Fibroblast of villous mesenchyme (primary cell): ENCODE data around the gene SETSIP. TPM values are rescaled to one million over a fixed set of nuclear protein-coding genes. Genes with fewer than 3 reads are reported as not detected.
A peak's percentile ranks its signal among the peaks of the same experiment; 100 is the strongest.

Experiments
- DNase-seq: peaks from one replicate; pipeline ENCODE4 v3.0.0-alpha.2; 2010; ENCODE audit warnings: low read depth
- H3K4me3 ChIP-seq: 2 replicates; pipeline ENCODE4 v1.5.1; 2011; ENCODE audit warnings: low read depth, mild to moderate bottlenecking, low read length
- total RNA-seq: library from RNA; depleted of rRNA; stranded (reverse); fragments of >200 nt; gene quantifications from 2 replicates; pipeline ENCODE4 v1.2.3, GENCODE V29; 2012
- TF ChIP-seq, protein P1 (sequence below): IDR thresholded peaks from 2 replicates; pipeline ENCODE4 v1.5.1; 2012; ENCODE audit warnings: low read depth, mild to moderate bottlenecking, low read length; ENCODE audit not compliant: insufficient read depth

SETSIP gene
- total RNA-seq, 1 donor: 0.43 TPM

DNA sequence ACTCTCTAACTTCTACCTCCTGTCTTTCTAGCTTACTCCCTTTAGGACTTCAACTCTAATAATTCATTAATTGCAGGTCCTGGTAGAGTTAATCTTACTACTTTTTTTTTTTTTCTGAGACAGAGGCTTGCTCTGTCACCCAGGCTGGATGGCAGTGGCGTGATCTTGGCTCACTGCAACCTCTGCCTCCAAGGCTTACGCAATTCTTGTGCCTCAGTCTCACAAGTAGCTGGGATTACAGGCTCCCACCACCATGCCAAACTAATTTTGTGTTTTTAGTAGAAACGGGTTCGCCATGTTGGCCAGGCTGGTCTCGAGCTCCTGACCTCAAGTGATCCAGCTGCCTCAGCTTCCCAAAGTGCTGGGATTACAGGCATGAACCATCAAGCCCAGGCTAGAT is 20.7 kb upstream of the SETSIP start:
- H3K4me3 ChIP-seq: no peak overlapping the region
- TF ChIP-seq, protein P1, sequence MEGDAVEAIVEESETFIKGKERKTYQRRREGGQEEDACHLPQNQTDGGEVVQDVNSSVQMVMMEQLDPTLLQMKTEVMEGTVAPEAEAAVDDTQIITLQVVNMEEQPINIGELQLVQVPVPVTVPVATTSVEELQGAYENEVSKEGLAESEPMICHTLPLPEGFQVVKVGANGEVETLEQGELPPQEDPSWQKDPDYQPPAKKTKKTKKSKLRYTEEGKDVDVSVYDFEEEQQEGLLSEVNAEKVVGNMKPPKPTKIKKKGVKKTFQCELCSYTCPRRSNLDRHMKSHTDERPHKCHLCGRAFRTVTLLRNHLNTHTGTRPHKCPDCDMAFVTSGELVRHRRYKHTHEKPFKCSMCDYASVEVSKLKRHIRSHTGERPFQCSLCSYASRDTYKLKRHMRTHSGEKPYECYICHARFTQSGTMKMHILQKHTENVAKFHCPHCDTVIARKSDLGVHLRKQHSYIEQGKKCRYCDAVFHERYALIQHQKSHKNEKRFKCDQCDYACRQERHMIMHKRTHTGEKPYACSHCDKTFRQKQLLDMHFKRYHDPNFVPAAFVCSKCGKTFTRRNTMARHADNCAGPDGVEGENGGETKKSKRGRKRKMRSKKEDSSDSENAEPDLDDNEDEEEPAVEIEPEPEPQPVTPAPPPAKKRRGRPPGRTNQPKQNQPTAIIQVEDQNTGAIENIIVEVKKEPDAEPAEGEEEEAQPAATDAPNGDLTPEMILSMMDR: no peak
- no peak for DNase-seq

DNA sequence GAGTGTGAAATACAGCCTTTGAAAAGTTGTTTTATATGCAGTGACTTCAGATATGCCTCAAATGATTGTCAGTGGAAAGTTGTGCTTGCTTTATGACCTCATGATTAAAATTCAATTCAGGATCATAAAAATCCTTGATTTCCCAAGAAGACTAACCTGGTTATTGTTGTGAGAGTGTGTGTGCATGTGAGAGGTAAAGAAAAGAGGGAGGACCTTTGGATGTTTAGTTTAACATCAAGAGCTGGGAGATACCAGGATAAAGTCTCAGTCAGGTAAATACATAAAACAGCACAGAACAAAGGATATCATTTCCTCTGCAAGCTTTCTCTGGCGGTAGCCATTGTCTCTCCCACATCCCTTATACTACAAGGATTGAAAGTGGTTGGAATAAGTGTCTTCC is 19.4 kb upstream of the SETSIP start:
- no peak for DNase-seq
- no peak overlapping the region for H3K4me3 ChIP-seq
- TF ChIP-seq, protein P1: no peak

DNA sequence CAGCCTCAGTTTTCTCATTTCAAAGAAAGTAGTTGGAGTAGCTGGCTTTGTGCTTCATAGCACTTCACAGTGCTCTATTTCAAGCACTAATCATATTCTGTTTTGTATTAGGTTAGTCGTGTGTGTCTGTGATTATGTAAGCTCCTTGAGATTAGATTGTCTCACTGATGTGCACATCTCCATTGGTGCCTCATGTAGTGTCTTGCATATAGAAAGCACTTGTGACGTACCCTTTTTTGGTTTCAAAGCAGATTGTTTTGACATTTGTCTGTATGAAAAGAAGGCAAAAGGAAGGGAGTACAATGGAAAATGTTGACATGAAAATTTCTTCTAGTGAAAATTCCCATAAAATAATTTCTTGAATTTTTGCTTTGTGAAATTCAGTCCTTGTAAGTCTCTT is 18.9 kb upstream of the SETSIP start:
- TF ChIP-seq, protein P1: no peak
- no peak overlapping the region for H3K4me3 ChIP-seq
- no peak for DNase-seq

DNA sequence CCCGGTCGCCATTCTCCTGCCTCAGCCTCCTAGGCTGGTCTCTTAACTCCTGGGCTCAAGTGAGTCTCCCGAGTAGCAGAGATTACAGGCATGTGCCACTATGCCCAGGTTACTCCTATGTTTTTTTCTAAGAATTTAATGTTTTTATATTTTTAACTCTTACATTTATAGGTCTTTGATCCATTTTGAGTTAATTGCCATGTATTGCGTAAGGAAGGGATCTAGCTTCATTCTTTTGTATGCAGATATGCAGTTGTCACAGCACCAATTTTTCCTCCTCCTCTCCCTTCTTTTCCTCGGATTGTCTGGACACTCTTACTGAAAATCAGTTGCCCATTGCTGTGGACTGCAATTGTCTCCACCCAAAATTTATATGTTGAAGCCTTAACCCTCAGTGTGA is 16.4 kb upstream of the SETSIP start:
- TF ChIP-seq, protein P1: no peak
- DNase-seq: no peak
- H3K4me3 ChIP-seq: no peak overlapping the region

DNA sequence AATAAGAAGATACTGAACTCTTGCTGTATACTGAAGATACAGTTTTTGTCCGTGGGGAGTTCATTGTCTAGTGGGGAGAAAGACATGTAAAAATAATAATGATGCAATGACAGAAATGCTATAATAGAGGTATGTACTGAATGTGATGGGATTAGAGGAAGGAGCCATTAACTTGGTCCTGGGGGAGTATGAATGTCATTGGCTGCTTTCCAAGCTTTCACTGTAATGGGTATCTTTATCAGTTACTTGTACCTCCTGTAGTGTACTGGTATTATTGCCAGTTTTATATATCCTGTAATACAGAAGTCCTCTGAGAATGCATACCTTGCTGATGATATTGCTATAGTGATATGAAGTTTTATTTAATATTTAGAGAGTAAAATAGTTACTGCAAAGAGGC is 12.3 kb upstream of the SETSIP start:
- H3K4me3 ChIP-seq: no peak overlapping the region
- DNase-seq: no peak
- TF ChIP-seq, protein P1: no peak

DNA sequence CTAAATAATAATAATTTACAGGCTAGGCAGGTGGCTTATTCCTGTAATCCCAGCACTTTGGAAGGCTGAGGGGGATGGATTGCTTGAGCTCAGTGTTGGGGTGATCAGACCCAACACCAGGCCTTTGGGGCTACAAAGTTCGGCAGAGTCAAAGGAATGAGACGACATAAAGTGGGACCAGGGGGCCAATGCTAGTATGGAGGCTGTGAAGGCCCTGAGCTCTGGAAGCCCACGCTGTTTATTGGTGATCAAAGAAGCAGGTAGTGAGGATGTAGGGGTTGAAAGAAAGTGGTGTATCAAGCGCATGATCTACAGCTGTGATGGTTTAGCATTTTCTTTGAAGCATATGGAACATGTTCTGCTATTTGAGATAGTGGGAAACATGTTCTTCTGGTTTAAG is 10.5 kb upstream of the SETSIP start:
- TF ChIP-seq, protein P1: no peak
- H3K4me3 ChIP-seq: no peak overlapping the region
- DNase-seq: no peak

DNA sequence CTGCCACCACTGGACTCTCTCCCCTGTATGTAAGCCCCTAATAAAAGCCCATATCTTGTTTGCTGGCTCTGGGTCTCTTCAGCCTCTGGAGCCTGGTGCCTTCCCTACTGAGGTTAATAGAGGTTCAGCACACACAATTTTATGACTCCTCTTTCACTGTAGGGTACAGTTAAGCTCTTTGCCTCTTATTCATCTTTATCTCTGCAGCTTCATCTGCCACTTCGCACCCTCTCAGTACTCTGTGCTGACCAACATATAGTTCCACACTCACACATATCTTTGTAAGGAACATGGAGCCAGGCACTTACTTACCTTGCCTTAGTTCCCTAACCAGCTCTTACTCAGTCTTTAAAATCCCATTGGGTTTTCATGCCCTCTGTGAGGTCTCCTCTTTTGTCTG is 9.4 kb upstream of the SETSIP start:
- H3K4me3 ChIP-seq: no peak overlapping the region
- DNase-seq: peak; percentile 12
- TF ChIP-seq, protein P1: no peak
